Motor neuron (in vitro differentiated cells): ENCODE results near the gene IKZF3. TPM values are rescaled to one million over a fixed set of nuclear protein-coding genes. Genes with fewer than 3 reads are reported as not detected.

Source experiments
- ATAC-seq, 8 experiments: fragments of 200-7000 bp; cut with Tn5 transposase; replicated peaks in 6 of 8; 2 replicates each; pipeline ENCODE4 v1.8.0; 2021; ENCODE audit warnings: mild to moderate bottlenecking in 8 of 8, moderate library complexity in 8 of 8
- H3K27ac ChIP-seq, 2 donors: fragments of 250-450 bp; sonication (Bioruptor Pico); 2 replicates each; pipeline ENCODE4 v1.9.0; 2021; ENCODE audit warnings: antibody characterized with exemption in 2 of 2, mild to moderate bottlenecking in 2 of 2, moderate library complexity in 1 of 2
- H3K4me1 ChIP-seq, 2 donors: fragments of 250-450 bp; sonication (Bioruptor Pico); replicated peaks in 1 of 2; 2 replicates each; pipeline ENCODE4 v1.6.1; 2021; ENCODE audit warnings: antibody characterized with exemption in 2 of 2, mild to moderate bottlenecking in 2 of 2, moderate library complexity in 1 of 2
- H3K4me3 ChIP-seq, 5 donors: fragments of 250-450 bp; sonication (Bioruptor Pico); 2 replicates each; pipeline ENCODE4 v1.9.0; 2021; ENCODE audit warnings: antibody characterized with exemption in 5 of 5, mild to moderate bottlenecking in 5 of 5, moderate library complexity in 4 of 5
- WGBS, 10 experiments: fragments of 450-650 bp; shearing (Covaris generic); methylation state at CpG; one replicate each; pipeline ENCODE4 v1.0.0; 2022; 5-methylcytosine and 5-hydroxymethylcytosine counted together
- in situ Hi-C, 9 experiments: fragments of 400-800 bp; cut with MboI; loops; one replicate each; pipeline ENCODE4 v1.15.0; 2021; ENCODE audit warnings: low sequenced_read_pairs in 9 of 9, low pct_unique_long_range_greater_than_20kb in 2 of 9; ENCODE audit not compliant: unreplicated experiment in 9 of 9
- total RNA-seq, 8 experiments: library from RNA; unstranded; fragments of 300-600 nt; gene quantifications; 2 replicates each; pipeline versions ENCODE4 v1.2.3 to v1.2.4, GENCODE V29; 2022

The IKZF3 gene
- total RNA-seq, 8 experiments from 2014 or later = under 0.01 to 1.7 (median 0.19) TPM; not detected in 1

DNA sequence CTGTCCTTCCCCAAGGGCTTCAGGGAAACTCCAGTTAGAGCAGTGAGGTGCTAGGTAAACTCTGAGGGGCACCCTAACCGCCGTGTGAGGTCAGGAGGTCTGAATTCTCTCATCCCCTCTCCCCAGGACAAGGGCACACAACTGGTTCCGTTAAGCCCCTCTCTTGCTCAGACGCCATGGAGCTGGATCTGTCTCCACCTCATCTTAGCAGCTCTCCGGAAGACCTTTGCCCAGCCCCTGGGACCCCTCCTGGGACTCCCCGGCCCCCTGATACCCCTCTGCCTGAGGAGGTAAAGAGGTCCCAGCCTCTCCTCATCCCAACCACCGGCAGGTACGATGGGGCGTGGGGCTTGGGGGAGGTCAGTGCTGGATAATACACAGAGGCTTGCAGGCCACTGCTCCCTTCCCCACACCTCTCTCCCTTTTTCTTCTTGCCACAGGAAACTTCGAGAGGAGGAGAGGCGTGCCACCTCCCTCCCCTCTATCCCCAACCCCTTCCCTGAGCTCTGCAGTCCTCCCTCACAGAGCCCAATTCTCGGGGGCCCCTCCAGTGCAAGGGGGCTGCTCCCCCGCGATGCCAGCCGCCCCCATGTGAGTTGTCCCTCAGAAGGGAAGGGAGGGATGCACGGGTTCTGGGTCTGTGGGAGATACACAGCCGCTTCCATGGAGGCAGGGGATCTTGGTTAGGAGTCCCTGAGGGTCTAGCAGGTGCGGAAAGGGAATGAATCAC, 121.8 kb downstream of the IKZF3 start:
- WGBS, 10 experiments = 40 to 90% methylated on average over 1 to 2 of the region's 18 CpGs; no CpG with 5 or more reads in 8 of the 10 experiments
- in situ Hi-C loops = loop anchor here in 1 of 9 experiments (25.0 kb wide), 1 partner anchor 130 kb away; the partner anchor contains the start of gene NEUROD2
- ATAC-seq = no peak
- H3K27ac ChIP-seq = no peak overlapping the region
- no peak overlapping the region for H3K4me3 ChIP-seq
- peaks cover 8 to 24% of the 10 kb centered on the region in 2 donors for H3K4me1 ChIP-seq

DNA sequence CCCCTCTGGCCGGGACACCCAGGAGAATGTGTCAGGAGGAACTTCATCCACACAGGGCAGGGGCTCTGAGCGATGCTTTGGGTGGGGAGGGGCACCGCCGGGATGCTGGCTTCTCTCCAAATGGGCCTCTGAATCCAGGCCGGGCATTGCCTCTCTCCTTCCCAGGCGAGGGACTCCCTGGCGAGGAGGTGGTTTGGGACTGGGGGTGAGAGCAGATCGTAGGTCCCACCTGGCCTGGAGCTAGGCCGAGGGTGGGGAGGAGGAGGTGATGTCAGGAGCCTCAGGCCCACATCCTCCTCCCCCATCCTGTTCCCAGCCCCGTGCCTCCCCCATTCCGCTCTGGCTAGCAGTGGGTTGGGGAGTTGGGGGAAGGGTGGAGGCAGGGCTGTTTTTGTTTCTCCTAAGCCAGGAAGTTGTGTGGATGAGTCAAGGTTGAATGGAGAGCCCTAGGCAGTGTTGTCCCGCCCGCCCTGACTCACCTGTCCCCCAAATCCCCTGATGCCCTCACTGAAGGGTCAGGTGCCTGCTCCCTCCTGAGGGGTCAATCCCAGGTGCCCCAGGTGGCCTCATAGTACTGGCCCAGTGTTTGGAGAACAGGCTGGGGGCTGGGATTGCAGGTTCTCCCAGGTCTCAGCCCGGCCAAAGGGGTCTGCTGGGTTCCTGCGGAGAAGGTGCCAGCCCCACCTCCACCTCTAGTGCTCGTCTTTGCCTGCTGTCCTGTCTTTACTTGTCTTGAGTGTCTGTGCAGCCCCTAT, 123.6 kb downstream of the IKZF3 start:
- H3K27ac ChIP-seq = no peak overlapping the region
- peaks cover 8 to 24% of the 10 kb centered on the region in 2 donors for H3K4me1 ChIP-seq
- WGBS, 10 experiments = 60 to 100% methylated on average over 1 to 2 of the region's 16 CpGs; no CpG with 5 or more reads in 8 of the 10 experiments
- H3K4me3 ChIP-seq = no peak overlapping the region
- in situ Hi-C loops = loop anchor here in 1 of 9 experiments (25.0 kb wide), 1 partner anchor 128 kb away; the partner anchor contains the start of gene NEUROD2
- peak in 2 of 8 experiments; percentile 28 to 49 for ATAC-seq

GRCh38 chr17:39739885-39740356, 124.2 kb downstream of the IKZF3 start:
- no peak overlapping the region for H3K27ac ChIP-seq
- peaks cover 8 to 24% of the 10 kb centered on the region in 2 donors for H3K4me1 ChIP-seq
- ATAC-seq = peak in 2 of 8 experiments; percentile 16 to 33
- 59 to 80% methylated on average over 1 to 3 of the region's 9 CpGs; no CpG with 5 or more reads in 8 of the 10 experiments for WGBS, 10 experiments
- H3K4me3 ChIP-seq = no peak overlapping the region
- in situ Hi-C loops = loop anchor here in 1 of 9 experiments (25.0 kb wide), 1 partner anchor 128 kb away; the partner anchor contains the start of gene NEUROD2

- H3K27ac ChIP-seq = no peak overlapping the region
- in situ Hi-C loops = loop anchor here in 1 of 9 experiments (25.0 kb wide), 1 partner anchor 127 kb away; the partner anchor contains the start of gene NEUROD2
- peak; percentile 9 to 72 (median 40) for ATAC-seq
- 4 to 20% methylated on average over 1 to 5 of the region's 32 CpGs; no CpG with 5 or more reads in 8 of the 10 experiments for WGBS, 10 experiments
- H3K4me3 ChIP-seq = no peak overlapping the region
- peaks cover 8 to 24% of the 10 kb centered on the region in 2 donors for H3K4me1 ChIP-seq
Observed at GRCh38 chr17:39738983-39739884, 124.9 kb downstream of the IKZF3 start.

GRCh38 chr17:39738568-39738901, 125.6 kb downstream of the IKZF3 start:
- WGBS, 10 experiments = no CpG with 5 or more reads among the region's 13 CpGs

GRCh38 chr17:39737760-39738567, 126.1 kb downstream of the IKZF3 start, which contains the start of gene GRB7:
TSS of gene GRB7 (plus strand) at chr17:39737938. CDS start at chr17:39742302, 4,364 bp downstream.
- peaks cover 8 to 24% of the 10 kb centered on the region in 2 donors for H3K4me1 ChIP-seq
- no peak within 1 kb of the TSS for H3K4me3 ChIP-seq
- in situ Hi-C loops = loop anchor here in 1 of 9 experiments (25.0 kb wide), 1 partner anchor 126 kb away; the partner anchor contains the start of gene NEUROD2
- peak in 1 of 8 experiments; percentile 46 for ATAC-seq
- H3K27ac ChIP-seq = no peak within 1 kb of the TSS
- WGBS, 10 experiments = 0 to 61% methylated on average over 1 to 3 of the region's 34 CpGs; no CpG with 5 or more reads in 8 of the 10 experiments

More at GRCh38 chr17:39738568-39738901, 125.6 kb downstream of the IKZF3 start:
- H3K27ac ChIP-seq = no peak overlapping the region
- ATAC-seq = peak in 6 of 8 experiments; percentile 26 to 44 (median 35)
- in situ Hi-C loops = loop anchor here in 1 of 9 experiments (25.0 kb wide), 1 partner anchor 126 kb away; the partner anchor contains the start of gene NEUROD2
- H3K4me3 ChIP-seq = no peak overlapping the region
- H3K4me1 ChIP-seq = peaks cover 8 to 24% of the 10 kb centered on the region in 2 donors

GRCh38 chr17:39737206-39737759, 126.8 kb downstream of the IKZF3 start:
- Histone ChIP-seq H3K4me1 (peaks cover 8 to 24% of the 10 kb centered on the region in 2 donors), H3K27ac (no peak overlapping the region), H3K4me3 (no peak overlapping the region)
- in situ Hi-C loops = loop anchor here in 1 of 9 experiments (25.0 kb wide), 1 partner anchor 125 kb away; the partner anchor contains the start of gene NEUROD2
- ATAC-seq = no peak
- 80 to 100% (median 83%) methylated on average over 1 to 2 of the region's 13 CpGs; no CpG with 5 or more reads in 7 of the 10 experiments for WGBS, 10 experiments

- ATAC-seq = peak in 3 of 8 experiments; percentile 23 to 64 (median 33)
- 42 to 78% (median 63%) methylated on average over 1 to 7 of the region's 10 CpGs for WGBS, 10 experiments
- Histone ChIP-seq H3K4me1 (peaks cover 8 to 24% of the 10 kb centered on the region in 2 donors), H3K4me3 (no peak overlapping the region), H3K27ac (no peak overlapping the region)
- in situ Hi-C loops = loop anchor here in 1 of 9 experiments (25.0 kb wide), 1 partner anchor 124 kb away; the partner anchor contains the start of gene NEUROD2
Observed at GRCh38 chr17:39736319-39737165, 127.6 kb downstream of the IKZF3 start.

- Histone ChIP-seq H3K4me1 (peaks cover 8 to 24% of the 10 kb centered on the region in 2 donors), H3K27ac (no peak overlapping the region), H3K4me3 (no peak overlapping the region)
- no peak for ATAC-seq
- in situ Hi-C loops = loop anchor here in 1 of 9 experiments (25.0 kb wide), 1 partner anchor 124 kb away; the partner anchor contains the start of gene NEUROD2
- 14 to 43% (median 30%) methylated on average over 1 of the region's 2 CpGs; no CpG with 5 or more reads in 6 of the 10 experiments for WGBS, 10 experiments
Observed at GRCh38 chr17:39735882-39736281, 128.2 kb downstream of the IKZF3 start.

- no peak overlapping the region for H3K27ac ChIP-seq
- ATAC-seq = no peak
- 73 to 100% (median 93%) methylated on average over 3 of the region's 3 CpGs; no CpG with 5 or more reads in 1 of the 10 experiments for WGBS, 10 experiments
- in situ Hi-C loops = loop anchor here in 1 of 9 experiments (25.0 kb wide), 1 partner anchor 120 kb away; the partner anchor contains the start of gene NEUROD2
- peaks cover 0 to 4% of the 10 kb centered on the region in 2 donors for H3K4me1 ChIP-seq
- no peak overlapping the region for H3K4me3 ChIP-seq
Observed at GRCh38 chr17:39732586-39732985, 131.5 kb downstream of the IKZF3 start.
